GM12878 (cell line): ENCODE data around the gene PTPRJ. TPM values are rescaled to one million over a fixed set of nuclear protein-coding genes. Genes with fewer than 3 reads are reported as not detected.

ENCODE experiments used
- ATAC-seq: fragments of 200-7000 bp; cut with Tn5 transposase; 3 replicates; pipeline ENCODE4 v1.9.1; 2020; ENCODE audit warnings: mild to moderate bottlenecking, moderate library complexity
- BruUV-seq: library from RNA; stranded (reverse); fragments of 400-500 nt; replicated peaks from 2 replicates; lab custom pipeline; 2021; lab: Mats Ljungman, UMichigan
- CTCF ChIA-PET: fragments of 300-600 bp; sonication (Branson Sonifier 250); formaldehyde crosslinking; extraction: SDS; loops from one replicate; lab custom pipeline; 2021; ENCODE audit warnings: inconsistent platforms; lab: Yijun Ruan, JAX
- POLR2A ChIA-PET: fragments of 350-600 bp; formaldehyde crosslinking; extraction: SDS; loops from one replicate; lab custom pipeline; 2021; ENCODE audit warnings: inconsistent platforms; lab: Charles Lee
- RAD21 ChIA-PET: fragments of 300-600 bp; sonication (Branson Sonifier 250); formaldehyde crosslinking; loops from one replicate; lab custom pipeline; 2023; ENCODE audit warnings: antibody characterized with exemption; ENCODE audit not compliant: unreplicated experiment; lab: Charles Lee
- SMC1A ChIA-PET: fragments of 300-600 bp; sonication (Branson Sonifier 250); formaldehyde crosslinking; loops from one replicate; lab custom pipeline; 2023; ENCODE audit not compliant: unreplicated experiment, uncharacterized antibody; lab: Charles Lee
- DNase-seq: peaks from one replicate; pipeline ENCODE4 v3.0.0-alpha.2; 2011; ENCODE audit warnings: low read depth, low spot score
- FAIRE-seq: peaks from 3 replicates; lab custom pipeline; 2011; peaks lifted over from hg19 to GRCh38; lab: Jason Lieb, UNC
- H2AFZ ChIP-seq: 2 replicates; pipeline ENCODE4 v1.6.0; 2011; ENCODE audit warnings: low read depth, low read length, control low read depth; ENCODE audit not compliant: control insufficient read depth
- H3K27ac ChIP-seq: 2 replicates; pipeline ENCODE4 v1.5.1; 2011; ENCODE audit warnings: control low read depth; ENCODE audit not compliant: control insufficient read depth, insufficient read depth
- H3K27me3 ChIP-seq, 2 experiments: replicated peaks in 1 of 2; 2 replicates each; pipeline versions ENCODE4 v1.6.0 to v1.6.1; 2011; ENCODE audit warnings: low read length in 1 of 2; ENCODE audit not compliant: control insufficient read depth in 2 of 2, insufficient read depth in 2 of 2
- H3K36me3 ChIP-seq, 2 experiments: 2 replicates each; pipeline ENCODE4 v1.5.1; 2011; ENCODE audit warnings: low read length in 1 of 2; ENCODE audit not compliant: control insufficient read depth in 2 of 2, insufficient read depth in 2 of 2
- H3K4me1 ChIP-seq: 2 replicates; pipeline ENCODE4 v1.6.1; 2011; ENCODE audit warnings: mild to moderate bottlenecking, low read length, moderate library complexity, mixed read lengths; ENCODE audit not compliant: control insufficient read depth, insufficient read depth
- H3K4me2 ChIP-seq: 2 replicates; pipeline ENCODE4 v1.6.0; 2011; ENCODE audit warnings: control low read depth; ENCODE audit not compliant: control insufficient read depth, insufficient read depth
- H3K4me3 ChIP-seq: fragments of 200-600 bp; sonication (generic); 2 replicates; pipeline ENCODE4 v1.5.1; 2016
- H3K79me2 ChIP-seq: 2 replicates; pipeline ENCODE4 v1.6.0; 2011; ENCODE audit warnings: low read length; ENCODE audit not compliant: control insufficient read depth, insufficient read depth
- H3K9ac ChIP-seq: 2 replicates; pipeline ENCODE4 v1.8.0; 2011; ENCODE audit warnings: low read length, control low read depth, mixed read lengths; ENCODE audit not compliant: control insufficient read depth, insufficient read depth
- H3K9me3 ChIP-seq: replicated peaks from 3 replicates; pipeline ENCODE4 v1.5.1; 2011; ENCODE audit warnings: mild to moderate bottlenecking, low read length; ENCODE audit not compliant: control insufficient read depth, insufficient read depth
- H4K20me1 ChIP-seq: 2 replicates; pipeline ENCODE4 v1.6.0; 2011; ENCODE audit not compliant: control insufficient read depth, insufficient read depth
- BCL11A ChIP-seq: IDR thresholded peaks from 2 replicates; pipeline ENCODE4 v1.6.1; 2011; ENCODE audit warnings: low read depth, low read length
- E2F4 ChIP-seq: IDR thresholded peaks from 2 replicates; pipeline ENCODE4 v1.6.1; 2012; ENCODE audit warnings: low read depth, low read length, improper control_type of control experiment
- HCFC1 ChIP-seq: fragments of 150-350 bp; IDR thresholded peaks from 2 replicates; pipeline ENCODE4 v1.6.1; 2014; ENCODE audit warnings: low read length
- JUND ChIP-seq: IDR thresholded peaks from 2 replicates; pipeline ENCODE4 v1.6.1; 2012; ENCODE audit warnings: low read depth, mild to moderate bottlenecking, low read length, improper control_type of control experiment, moderate library complexity
- NR2C1 ChIP-seq: fragments of 450-650 bp; IDR thresholded peaks from 2 replicates; pipeline ENCODE4 v1.6.1; 2017; ENCODE audit warnings: antibody characterized with exemption, mild to moderate bottlenecking, moderate library complexity
- PBX3 ChIP-seq: IDR thresholded peaks from 2 replicates; pipeline ENCODE4 v1.6.1; 2011; ENCODE audit warnings: mild to moderate bottlenecking, low read depth, low read length, moderate library complexity; ENCODE audit not compliant: insufficient replicate concordance
- RAD51 ChIP-seq: fragments of 450-650 bp; IDR thresholded peaks from 2 replicates; pipeline ENCODE4 v1.6.1; 2016; ENCODE audit warnings: moderate library complexity, mild to moderate bottlenecking, inconsistent platforms
- RBBP5 ChIP-seq: fragments of 200-600 bp; sonication (generic); conservative IDR thresholded peaks from 2 replicates; pipeline ENCODE4 v1.6.1; 2016
- SMAD5 ChIP-seq: IDR thresholded peaks from 2 replicates; pipeline ENCODE4 v1.6.1; 2016; ENCODE audit warnings: antibody characterized with exemption, low read depth
- SREBF2 ChIP-seq: IDR thresholded peaks from 2 replicates; pipeline ENCODE4 v1.6.1; 2012; ENCODE audit warnings: mild to moderate bottlenecking, low read length
- ZNF217 ChIP-seq: fragments of 450-650 bp; IDR thresholded peaks from 2 replicates; pipeline ENCODE4 v1.6.1; 2017; ENCODE audit warnings: antibody characterized with exemption, mild to moderate bottlenecking
- ZZZ3 ChIP-seq: IDR thresholded peaks from 2 replicates; pipeline ENCODE4 v1.6.1; 2011; ENCODE audit warnings: low read depth; ENCODE audit not compliant: control insufficient read depth, insufficient read length
- WGBS: methylation state at CpG from one replicate; pipeline ENCODE4 v1.1.6; 2016; ENCODE audit warnings: low lambda C conversion rate; ENCODE audit not compliant: insufficient replicate concordance, insufficient coverage; ENCODE audit errors: missing lambda C conversion rate; 5-methylcytosine and 5-hydroxymethylcytosine counted together
- in situ Hi-C: fragments of 300-500 bp; cut with MboI; formaldehyde crosslinking; loops from 9 replicates; pipeline ENCODE4 v1.14.3; 2018; ENCODE audit warnings: mixed read lengths
- intact Hi-C: fragments of 100-400 bp; cut with micrococcal nuclease; formaldehyde crosslinking; loops from one replicate; pipeline ENCODE4 v1.14.2; 2022; ENCODE audit not compliant: unreplicated experiment
- polyA plus RNA-seq, 11 experiments: library from polyadenylated mRNA; depleted of rRNA in 4 of 11; unstranded in 6 of 11; stranded (reverse) in 5 of 11; fragments of >200 nt; fragmentation: Nextera tagmentation in 4 of 11; fragmentation: Illumina TruSeq in 1 of 11; extraction: Ambion mirVana in 4 of 11; extraction: Trizol in 1 of 11; gene quantifications; 1 replicate in 1 of 11; 2 replicates in 10 of 11; pipeline versions ENCODE4 v1.2.1 to v1.2.3, GENCODE V29; 2011 to 2016; ENCODE audit warnings: inconsistent platforms in 2 of 11, missing spikeins in 2 of 11, low read depth in 1 of 11
- total RNA-seq, 4 experiments: library from RNA; depleted of rRNA in 3 of 4; stranded (reverse); fragments of >200 nt in 3 of 4; fragmentation: Illumina TruSeq in 1 of 4; extraction: Trizol in 1 of 4; gene quantifications; 2 replicates each; pipeline versions ENCODE4 v1.2.1 to v1.2.3, GENCODE V29; 2013 to 2021

Gene PTPRJ
- total and polyA plus RNA-seq, 10 of the 15 experiments (the other 5 are each of a cell fraction or from before 2014, with no cell fraction given): 0.22 to 22.4 (median 7.4) TPM

GRCh38 chr11:48003926-48004325, 23.6 kb downstream of the PTPRJ start:
- H3K9me3 ChIP-seq: no peaks in the 10 kb centered on the region
- intact Hi-C loops: loop anchor here (10.0 kb wide), 1 partner anchor 149 kb away; no protein-coding TSS in a partner anchor
- TF ChIP-seq JUND (no peak), HCFC1 (no peak), PBX3 (no peak), RBBP5 (no peak), BCL11A (no peak), RAD51 (no peak), E2F4 (no peak), ZZZ3 (no peak), ZNF217 (no peak), SREBF2 (no peak), SMAD5 (no peak), NR2C1 (no peak)
- RAD21 ChIA-PET: interaction anchor here (0.9 to 1.3 kb wide), 2 partner anchors 20 to 34 kb away, joined by 3 to 4 read pairs; no protein-coding TSS in a partner anchor
- H3K79me2 ChIP-seq: peaks cover 60% of the 10 kb centered on the region
- BruUV-seq: no TSS peak
- no peaks in the 10 kb centered on the region; a peak in 1 of 4 replicates for H3K36me3 ChIP-seq
- 41% methylated on average over 2 of the region's 2 CpGs for WGBS
- FAIRE-seq (no peak), ATAC-seq (no peak), DNase-seq (no peak)
- H3K4me3 ChIP-seq: no peak overlapping the region
- POLR2A ChIA-PET: interaction anchor here (0.9 to 1.7 kb wide), 3 partner anchors 9 to 17 kb away, joined by 3 to 4 read pairs (median 4); no protein-coding TSS in a partner anchor
- in situ Hi-C loops: no loop called here
- no peaks in the 10 kb centered on the region for H3K27me3 ChIP-seq
- H3K4me1 ChIP-seq: peaks cover 81% of the 10 kb centered on the region
- peak overlapping the region; percentile 97 for H3K4me2 ChIP-seq
- H4K20me1 ChIP-seq: no peaks in the 10 kb centered on the region
- peak overlapping the region; percentile 95 for H3K27ac ChIP-seq
- peak overlapping the region; percentile 55; the same call in 1 of the 2 replicates for H3K9ac ChIP-seq
- SMC1A ChIA-PET: interaction anchor here (1.0 to 5.0 kb wide), 5 partner anchors 16 to 105 kb away, joined by 3 to 23 read pairs (median 5); no protein-coding TSS in a partner anchor
- CTCF ChIA-PET: interaction anchor here (1.0 to 1.4 kb wide), 2 partner anchors 21 to 104 kb away, joined by 4 read pairs; no protein-coding TSS in a partner anchor
- H2AFZ ChIP-seq: peak overlapping the region; percentile 48
